SKM-1 treated with dmso at 0.1 percent for 144 hours (cell line): ENCODE measurements around the gene PBOV1.

ENCODE experiments used
- DNase-seq: peaks from one replicate; lab custom pipeline; 2025; ENCODE audit not compliant: unreplicated experiment; lab: John Stamatoyannopoulos, UW

Gene PBOV1

GRCh38 chr6:138218449-138218848 is at the start of gene PBOV1:
PBOV1 (minus strand) TSS chr6:138218491; CDS start chr6:138218395, 96 bp downstream.
- DNase-seq, result no peak

DNA sequence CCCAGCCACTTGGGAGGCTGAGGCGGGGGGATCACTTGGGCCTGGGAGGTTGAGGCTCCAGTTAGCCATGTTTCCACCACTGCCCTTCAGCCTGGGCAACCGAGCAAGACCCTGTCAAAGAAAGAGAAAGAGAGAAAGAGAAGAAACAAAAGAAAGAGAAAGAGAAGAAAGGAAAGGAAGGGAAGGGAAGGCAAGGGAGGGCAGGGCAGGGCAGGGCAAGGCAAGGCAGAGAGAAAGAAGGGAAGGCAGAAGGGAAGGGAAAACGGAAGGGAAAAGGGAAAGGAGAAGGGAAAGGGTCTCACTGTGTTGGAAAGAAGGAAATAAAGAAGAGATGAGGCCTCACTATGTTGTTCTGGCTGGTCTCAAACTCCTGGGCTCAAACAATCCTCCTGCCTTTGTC is 47.8 kb upstream of the PBOV1 start:
- no peak for DNase-seq

- no peak for DNase-seq
Measured at GRCh38 chr6:138264372-138264880, 46.1 kb upstream of the PBOV1 start.

- DNase-seq, result no peak
Measured at GRCh38 chr6:138263963-138264362, 45.7 kb upstream of the PBOV1 start.

DNA sequence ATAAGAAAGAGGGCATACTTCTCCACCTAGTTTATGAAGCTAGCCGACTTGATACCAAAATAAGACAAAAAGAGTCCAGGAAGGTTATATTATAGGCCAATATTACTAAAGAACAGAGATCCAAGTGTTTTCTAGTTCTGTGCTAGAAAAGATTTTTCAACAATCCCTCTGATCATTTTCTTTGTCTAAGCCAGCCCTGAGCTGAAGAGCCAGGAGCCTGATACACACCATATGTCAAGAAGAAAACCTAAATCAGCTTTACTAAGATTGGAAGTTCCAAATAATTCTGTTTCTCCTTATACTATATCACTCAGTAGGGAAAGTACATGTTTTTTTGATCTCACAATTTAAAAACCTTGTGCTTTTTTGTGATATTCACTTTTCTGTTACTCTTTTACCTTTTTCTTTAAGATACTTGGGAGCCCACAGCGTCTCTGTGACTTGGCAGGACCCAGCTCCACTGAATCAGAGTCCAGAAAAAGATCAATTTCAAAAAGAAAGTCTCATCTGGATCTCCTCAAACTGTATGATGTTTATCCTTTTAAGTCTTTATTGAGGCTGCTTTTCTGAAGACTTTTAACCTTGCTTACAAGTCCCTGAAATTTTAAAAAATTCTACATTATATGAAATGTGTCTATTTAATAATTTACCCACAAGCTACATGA is 43.0 kb upstream of the PBOV1 start:
- DNase-seq, result no peak

- DNase-seq, result no peak
Measured at GRCh38 chr6:138258991-138259390, 40.7 kb upstream of the PBOV1 start.

DNA sequence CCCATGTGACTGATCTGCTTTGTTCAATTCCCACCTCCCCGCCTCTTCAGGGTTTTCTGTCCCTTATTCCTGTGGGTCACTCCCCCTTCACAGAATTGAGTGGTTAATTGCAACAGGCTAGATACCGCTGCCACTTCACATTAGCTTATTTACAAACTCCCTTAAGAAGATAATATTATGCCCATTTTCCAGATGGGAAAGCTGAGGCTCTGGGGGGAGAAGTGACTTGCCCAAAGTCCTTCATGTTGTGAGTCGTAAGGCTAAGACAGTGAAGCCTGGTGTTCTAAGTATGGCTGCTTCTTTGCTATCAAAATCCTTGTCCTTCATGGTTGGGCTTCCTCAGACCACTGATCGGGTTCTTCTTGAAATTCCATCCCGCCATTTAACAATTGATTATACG is 39.9 kb upstream of the PBOV1 start:
- no peak for DNase-seq

- DNase-seq, result no peak
Measured at GRCh38 chr6:138257638-138258040, 39.3 kb upstream of the PBOV1 start.

- no peak for DNase-seq
Measured at GRCh38 chr6:138255443-138255842, 37.2 kb upstream of the PBOV1 start.

- no peak for DNase-seq
Measured at GRCh38 chr6:138253731-138254130, 35.4 kb upstream of the PBOV1 start.

DNA sequence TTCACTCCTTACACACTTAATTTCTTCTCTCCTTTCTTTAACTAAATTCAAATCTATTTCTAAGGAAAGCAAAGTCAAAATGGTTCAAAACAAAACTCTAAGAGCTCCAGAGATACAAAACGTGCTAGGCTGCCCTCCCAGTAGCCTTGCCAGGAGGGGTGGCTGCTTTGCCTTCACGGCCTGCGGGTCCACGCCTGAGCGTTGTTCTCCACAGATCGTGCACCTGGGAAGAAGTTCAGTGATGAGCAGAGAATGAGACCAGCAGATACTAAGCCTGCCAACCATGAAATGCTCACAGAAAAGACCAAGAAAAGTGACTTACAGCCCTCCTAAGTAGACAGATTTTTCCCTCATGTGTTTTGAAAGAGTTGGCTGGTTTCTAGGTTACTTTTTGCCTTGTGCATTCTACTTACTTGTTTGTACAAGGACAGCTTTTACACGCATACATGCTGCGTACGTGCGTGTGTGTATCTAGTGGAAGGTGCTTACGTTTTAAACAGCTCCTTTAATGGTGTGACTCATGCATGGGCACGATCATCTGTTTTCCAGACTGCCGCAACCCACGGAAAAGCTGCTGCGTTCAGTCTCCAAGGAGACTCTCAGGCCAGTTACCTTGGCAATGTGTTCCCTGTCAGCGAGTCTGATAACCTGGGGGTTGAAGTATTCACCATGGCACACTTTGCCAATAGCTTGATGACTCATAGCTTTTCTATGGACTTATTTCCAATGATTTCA is 32.4 kb upstream of the PBOV1 start:
- DNase-seq, result no peak

- no peak for DNase-seq
Measured at GRCh38 chr6:138250053-138250452, 31.8 kb upstream of the PBOV1 start.

GRCh38 chr6:138248878-138249277 is 30.6 kb upstream of the PBOV1 start:
- no peak for DNase-seq

GRCh38 chr6:138248011-138248410 is 29.7 kb upstream of the PBOV1 start:
- no peak for DNase-seq

GRCh38 chr6:138246650-138247440 is 28.6 kb upstream of the PBOV1 start:
- DNase-seq, result no peak

DNA sequence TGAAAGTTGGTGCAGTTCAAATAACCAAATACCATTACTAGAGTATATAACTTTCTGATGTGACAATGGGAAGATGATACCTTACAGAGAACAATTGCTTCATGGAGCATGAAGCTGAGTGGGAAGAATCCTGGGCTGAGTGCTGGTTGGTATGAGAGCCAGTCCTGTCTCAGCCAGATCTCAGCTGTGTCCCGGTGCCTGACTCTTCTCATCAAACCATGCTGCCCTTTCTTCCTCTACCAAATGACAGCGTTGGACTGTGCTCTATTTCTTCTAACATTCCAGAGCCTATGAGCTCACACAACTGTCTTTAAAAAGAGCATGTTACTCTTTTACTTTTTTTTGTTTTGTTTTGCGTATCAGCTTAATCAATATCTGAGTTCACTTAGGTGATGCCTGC is 27.5 kb upstream of the PBOV1 start:
- DNase-seq, result no peak

DNA sequence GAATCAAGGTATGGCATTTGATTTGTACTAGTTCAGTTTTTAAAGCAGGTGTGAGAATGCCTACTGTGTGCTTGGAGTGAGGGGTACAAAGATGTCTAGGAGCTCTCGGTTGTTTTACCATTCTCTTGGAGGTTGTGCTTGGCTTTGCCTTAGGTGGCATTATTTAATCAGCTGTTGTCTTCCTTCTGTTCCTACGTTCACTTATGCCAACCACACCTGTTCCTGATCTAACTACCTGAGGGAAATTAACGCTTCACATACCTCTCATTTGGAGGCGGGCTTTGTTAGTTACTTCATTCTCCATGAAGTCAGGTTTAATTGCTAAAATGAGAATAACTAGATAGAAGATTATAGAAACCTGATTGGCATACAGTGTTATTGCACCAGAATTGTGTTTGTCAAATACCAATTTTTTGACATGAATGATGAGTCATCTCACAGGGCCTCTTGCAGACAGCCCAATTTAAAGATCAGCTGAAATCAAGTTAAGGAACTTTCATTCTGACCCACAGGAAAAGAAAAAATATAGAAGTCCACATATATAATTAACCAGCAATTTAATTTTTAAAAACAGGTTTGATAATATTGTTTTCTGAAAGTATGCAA is 24.8 kb upstream of the PBOV1 start:
- DNase-seq, result no peak

DNA sequence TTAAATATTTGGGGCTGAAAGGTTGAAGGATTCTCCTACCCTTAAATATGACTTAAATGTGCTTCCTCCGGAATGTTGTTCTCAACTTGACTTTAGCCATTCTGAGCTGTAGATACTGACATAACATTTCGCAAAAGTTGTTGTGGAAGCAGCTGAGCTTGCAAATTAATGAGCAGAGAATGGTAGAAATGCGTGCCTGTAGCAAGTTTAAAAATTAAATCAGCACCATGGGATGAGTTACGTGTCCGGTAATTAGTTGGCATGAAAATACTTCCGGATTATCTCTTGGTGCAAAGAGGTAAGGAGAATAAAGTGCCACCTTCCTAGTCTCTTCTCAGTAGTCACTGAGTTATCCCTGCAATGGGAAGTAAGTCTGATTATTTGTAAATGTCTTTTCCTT is 23.6 kb upstream of the PBOV1 start:
- DNase-seq, result no peak

DNA sequence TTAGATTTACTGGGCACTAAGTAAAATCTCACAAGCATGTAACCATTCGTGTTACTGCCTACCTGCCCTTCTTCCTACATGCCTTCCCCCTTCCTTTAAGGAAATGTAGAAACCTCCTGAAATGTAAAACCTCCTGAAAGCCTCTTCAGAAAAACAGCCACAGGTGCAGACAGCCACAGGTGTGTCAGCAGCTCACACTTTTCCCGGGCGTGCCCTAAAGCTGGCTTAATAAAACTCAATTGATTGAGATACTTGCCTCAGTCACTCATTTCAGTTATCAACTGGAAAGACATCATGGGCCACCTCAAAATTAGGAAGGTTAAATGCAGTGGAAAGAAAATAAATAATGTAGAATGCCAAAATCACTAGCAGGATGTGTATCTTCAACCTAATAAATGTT is 23.1 kb upstream of the PBOV1 start:
- DNase-seq, result no peak

DNA sequence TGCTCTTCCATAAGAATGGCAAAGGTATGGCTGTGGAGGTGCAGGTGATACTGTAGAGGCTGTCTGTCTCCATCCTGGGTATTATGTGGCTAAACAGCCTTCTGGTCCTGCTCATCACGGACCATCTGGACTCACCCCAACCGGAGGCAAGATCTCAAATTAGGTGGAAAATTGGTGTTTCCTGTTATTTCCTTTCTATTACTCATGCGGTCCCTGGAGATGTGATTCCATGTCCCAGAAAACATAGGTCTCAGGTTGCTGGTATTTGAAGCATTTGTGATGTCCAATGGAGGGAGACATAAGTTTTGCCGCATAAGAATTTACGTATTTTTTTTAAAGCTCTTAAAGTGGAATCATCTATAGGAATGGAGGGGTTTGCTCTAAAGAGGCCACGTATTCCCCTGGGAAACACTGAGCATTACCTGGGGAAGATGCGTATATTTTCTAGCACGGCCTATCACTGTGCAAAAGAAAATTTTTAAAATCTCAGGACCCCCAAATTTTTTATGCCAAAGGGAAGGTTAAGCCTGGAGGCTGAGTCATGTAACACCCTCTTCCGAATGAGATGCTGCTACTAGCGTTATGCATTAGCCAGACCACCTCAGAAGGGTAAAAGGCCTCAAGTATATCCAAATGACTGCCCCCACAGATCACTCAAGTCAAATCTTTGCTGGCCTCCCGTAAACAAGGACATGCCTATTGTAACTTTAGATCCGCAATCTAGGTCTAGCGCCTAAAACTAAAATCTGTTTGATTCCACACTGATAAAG is 22.4 kb upstream of the PBOV1 start:
- no peak for DNase-seq

DNA sequence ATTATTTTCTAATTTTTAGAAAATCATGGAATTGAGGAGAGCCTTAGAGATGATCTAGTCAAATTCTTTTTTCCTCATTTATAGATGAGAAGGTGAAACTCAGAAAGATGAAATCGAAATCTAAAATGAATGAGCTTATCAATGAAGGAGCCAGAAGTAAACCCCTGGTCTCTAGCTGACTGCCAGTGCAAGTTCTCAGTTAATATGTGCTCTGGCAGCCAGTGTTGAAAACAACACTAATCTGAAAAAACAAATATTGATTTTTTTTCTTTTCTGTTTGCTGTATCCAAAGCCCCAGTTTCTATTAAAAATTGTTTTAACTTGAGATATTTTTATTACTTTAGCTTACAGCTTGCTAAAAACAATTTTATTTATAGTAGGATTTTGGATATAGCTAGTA is 21.5 kb upstream of the PBOV1 start:
- no peak for DNase-seq
